GM19452 (cell line): Measurements from ENCODE around the gene CALY.

ENCODE experiments used
- ATAC-seq: cut with Tn5 transposase; IDR thresholded peaks from one replicate; pipeline ENCODE4 v1.9.1; 2021; ENCODE audit not compliant: unreplicated experiment

Gene CALY

GRCh38 chr10:133351408-133352318 is 15.0 kb upstream of the CALY start:
- ATAC-seq = no peak

DNA sequence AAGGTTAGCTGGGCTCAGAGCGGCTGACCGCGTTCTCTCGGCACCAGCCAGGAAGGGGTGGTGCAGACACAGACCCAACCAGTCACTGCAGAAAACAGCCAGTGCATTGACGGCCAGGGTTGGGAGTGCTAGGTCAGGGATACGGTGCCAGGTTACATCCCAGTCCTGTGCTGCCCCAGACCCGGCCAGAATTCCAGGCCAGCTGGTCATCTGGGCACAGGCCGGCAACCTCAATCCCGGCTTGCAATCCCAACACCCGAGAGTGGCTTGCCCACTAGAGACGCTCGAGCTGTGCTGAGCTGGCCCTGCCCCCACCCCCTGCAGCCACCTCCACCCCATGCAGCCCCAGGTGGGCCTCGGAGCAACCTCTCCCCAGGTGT is 14.2 kb upstream of the CALY start:
- no peak for ATAC-seq

GRCh38 chr10:133350283-133350949 is 13.7 kb upstream of the CALY start:
- no peak for ATAC-seq

- ATAC-seq = no peak
Observed at GRCh38 chr10:133349577-133350011, 12.9 kb upstream of the CALY start.

DNA sequence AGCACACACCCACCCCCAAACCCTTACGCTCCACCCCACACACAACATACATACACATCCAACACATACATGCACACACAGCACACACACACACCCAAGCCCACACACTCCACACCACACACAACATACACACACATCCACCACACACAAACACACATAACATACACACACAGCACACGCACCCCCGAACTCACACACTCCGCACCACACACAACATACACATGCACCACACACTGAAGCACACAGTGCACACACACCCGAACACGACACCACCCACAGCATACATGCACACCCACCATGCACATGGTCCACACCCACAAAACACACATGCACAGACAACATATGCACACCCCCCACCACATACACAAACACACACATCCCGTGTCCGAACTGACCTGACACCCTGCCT is 12.5 kb upstream of the CALY start:
- ATAC-seq = no peak

DNA sequence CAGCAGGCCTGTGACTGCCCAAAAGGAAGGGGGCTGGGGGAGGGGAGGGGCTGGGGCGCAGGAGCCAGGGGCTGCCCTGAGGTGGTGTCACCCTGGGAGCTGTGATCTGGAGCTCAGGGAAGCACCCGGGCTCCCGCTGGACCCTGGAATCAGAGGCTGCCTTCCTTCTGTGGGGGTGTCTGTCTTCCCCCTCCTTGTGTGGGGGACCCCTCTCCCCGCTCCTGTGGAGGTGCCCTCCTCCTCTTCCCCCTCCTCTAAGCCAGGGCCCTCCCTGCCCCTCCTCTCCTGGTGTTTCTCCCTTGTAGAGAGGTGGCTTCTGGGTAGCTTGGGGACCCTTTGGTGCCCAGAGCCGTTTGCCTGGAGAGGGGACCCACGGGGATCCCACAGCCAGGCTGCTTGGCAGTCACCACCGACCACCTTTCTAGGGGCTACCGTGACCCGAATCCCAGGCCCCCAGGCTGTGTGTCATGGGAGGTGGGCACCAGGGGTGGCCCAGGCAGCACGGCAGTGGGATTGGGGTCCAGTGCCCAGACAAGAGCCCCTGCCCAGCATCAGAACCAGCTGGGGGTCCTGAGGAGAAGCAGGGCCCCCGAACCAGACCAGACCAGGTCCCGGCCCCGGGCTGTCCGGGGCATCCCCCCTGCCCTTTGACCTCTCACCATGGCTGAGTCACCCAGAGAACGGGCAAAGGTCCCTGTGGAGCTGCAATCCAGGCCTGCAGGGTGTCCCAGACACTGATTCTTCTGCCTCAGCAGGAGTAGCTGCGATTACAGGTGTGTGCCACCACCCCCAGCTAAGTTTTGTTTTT is 11.2 kb upstream of the CALY start:
- no peak for ATAC-seq

DNA sequence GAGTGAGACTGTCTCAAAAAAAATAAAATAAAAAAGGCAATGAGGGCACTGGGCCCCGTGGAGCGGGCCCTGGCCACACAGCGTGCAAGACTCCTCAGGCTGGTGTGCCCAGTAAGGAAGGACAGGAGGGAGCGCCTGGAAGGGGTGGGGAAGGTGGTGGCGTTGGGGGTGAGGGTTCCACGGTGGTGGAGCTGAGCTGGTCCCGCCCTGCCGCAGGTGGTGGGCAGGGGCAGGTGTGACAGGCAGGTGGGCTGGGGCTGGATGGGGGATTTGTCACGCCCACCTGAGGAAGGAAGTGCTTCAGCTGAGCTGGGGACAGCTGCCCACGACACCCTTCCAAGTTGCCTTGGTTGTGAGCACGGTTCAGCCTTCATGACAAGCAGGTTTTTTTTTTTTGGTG is 9.7 kb upstream of the CALY start:
- no peak for ATAC-seq

- ATAC-seq = no peak
Observed at GRCh38 chr10:133344236-133344635, 7.5 kb upstream of the CALY start.

- ATAC-seq = no peak
Observed at GRCh38 chr10:133343558-133343957, 6.9 kb upstream of the CALY start.

GRCh38 chr10:133342942-133343341 is 6.2 kb upstream of the CALY start:
- no peak for ATAC-seq

DNA sequence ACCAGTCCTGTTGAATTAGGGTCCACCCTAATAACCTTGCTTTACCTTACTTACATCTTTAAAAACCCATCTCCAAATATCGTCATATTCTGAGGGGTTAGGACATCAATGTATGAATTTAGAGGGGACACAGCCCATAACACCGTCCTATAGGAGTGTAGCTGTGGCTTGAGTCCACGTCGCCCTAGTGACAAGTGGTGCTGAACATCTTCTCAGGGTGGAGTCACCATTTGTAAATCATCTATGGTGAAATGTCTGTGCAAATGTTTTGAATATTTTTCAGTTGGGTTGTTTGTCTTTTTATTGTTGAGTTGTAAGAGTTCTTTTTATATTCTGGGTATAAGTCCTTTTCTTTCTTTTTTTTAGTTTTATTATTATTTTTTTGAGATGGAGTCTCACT is 5.3 kb upstream of the CALY start:
- ATAC-seq = no peak

DNA sequence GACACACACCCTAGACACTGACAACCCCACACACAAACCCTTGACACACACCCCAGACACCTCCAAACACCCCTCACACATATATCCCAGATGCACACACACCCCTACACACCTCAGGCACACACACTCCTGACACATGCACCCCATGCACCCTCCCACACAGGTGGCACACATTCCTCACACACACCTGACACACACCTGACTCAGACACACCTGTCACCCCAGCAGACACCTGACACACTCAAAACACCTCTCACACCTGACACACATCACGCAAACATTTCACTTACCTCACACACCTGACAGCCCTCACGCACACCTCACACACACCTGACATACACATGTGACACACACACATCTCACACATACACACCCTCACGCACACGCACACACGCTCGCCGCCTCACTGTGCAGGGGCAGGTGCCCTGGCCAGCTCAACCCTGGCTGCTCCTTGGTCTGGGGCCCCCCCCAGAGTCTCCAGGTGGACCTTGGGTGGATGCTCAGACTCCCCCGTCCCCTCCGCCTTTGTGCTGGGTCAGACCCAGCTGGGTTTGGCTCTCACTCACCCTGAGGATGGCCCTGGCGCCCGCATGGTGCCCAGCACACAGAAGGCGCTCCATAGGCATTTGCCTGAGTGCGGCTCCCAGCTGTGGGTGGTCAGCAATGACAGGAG is 3.1 kb upstream of the CALY start:
- no peak for ATAC-seq

DNA sequence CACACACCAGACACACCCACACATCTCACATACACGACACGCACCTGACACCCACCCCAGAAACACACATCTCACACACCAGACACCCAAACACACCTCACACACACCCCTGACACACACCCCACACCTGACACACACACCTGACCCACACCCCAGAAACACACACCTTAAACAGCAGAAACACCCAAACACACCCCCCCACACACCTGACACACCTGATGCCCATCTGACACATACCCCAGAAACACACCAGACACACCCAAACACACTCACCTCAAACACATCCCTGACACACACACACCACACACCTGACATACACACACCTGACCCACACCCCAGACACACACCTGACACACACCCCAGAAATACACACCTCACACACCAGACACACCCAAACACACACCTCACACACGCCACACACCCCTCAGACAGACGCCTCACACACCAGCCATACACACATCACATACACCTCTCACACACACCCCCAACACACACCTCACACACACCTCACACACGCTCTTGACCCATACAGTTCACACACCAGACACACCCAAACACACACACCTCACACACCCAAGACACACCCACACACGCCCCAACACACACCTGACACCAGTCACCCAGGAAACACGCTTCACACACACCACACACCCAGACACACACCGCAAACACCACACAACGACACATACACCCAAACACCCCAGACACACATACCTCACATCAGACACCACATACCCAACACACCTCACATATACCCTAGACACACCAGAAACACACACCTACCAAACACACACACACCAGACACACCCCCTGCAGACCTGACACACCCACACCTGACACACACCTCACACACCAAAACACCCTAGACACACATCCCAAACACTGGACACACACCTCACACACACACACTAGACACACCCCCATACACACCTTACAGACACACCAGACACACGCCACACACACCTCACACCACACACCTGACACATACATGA is 1.7 kb upstream of the CALY start:
- ATAC-seq = no peak

- ATAC-seq = no peak
Observed at GRCh38 chr10:133337370-133337725, 652 bp upstream of the CALY start.

DNA sequence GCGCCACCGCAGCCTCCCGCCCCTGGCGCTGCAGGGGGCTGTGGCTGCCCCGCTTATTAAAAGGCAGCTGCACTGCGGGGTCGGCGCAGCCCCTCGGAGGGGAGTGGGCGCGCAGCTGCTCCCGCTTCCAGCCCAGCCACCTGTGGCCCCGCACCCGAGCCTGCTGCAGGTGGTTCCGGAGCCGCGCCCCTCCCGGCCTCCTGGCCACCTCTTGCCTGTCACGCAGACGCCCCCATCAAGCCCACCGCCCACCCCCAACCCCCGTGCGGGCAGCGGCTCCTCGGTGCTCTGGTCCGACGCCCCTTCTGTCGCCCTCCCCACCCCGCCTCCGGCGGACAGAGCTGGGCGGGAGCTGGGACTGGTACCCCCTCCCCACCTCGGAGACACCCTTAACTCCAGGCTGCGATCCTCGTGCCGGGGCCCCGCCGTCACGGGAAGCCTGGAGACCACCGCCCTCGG is 549 bp downstream of the CALY start:
- ATAC-seq = no peak

DNA sequence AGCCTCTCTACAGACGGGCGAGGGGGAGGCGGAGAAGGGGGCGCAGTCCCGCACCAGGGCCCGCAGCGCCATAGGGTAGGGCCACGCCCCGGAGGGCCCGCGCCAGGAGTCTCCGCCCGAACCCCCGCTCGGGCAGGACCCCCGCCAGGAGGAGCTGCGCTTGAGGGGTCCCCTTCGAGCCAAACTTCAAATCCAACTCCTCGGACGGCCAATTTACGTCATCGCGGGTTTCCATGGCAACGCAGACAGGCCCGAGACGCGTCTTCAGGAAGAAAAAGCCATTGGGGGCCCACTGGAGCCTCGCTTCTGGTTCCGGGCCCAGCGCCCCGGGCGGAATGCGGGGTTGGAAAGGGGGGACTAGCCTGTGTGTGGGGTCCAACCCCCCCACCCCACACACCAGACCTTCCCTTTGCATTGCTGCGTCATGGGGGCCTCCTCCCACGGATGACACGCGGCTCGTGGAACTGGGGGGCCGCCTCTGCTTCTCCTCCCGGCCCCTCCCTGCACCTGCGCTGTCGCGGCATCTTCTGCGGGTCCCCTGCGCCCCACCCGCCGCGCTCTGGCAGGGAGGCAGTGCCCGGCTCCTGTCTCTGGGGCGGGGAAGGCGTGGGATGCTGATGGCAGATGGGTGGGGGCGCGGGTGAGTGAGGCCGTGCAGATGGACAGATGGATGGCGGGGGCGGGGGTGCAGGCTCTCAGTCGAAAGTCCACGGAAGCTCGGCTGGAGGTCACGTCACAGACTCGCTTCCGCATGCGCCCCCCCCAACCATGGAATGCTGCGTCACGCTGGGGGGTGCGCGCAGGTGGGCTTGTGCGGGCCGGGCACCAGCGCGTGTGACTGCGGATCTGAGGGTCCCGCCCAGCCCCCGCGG is 1.2 kb downstream of the CALY start:
- ATAC-seq = no peak

DNA sequence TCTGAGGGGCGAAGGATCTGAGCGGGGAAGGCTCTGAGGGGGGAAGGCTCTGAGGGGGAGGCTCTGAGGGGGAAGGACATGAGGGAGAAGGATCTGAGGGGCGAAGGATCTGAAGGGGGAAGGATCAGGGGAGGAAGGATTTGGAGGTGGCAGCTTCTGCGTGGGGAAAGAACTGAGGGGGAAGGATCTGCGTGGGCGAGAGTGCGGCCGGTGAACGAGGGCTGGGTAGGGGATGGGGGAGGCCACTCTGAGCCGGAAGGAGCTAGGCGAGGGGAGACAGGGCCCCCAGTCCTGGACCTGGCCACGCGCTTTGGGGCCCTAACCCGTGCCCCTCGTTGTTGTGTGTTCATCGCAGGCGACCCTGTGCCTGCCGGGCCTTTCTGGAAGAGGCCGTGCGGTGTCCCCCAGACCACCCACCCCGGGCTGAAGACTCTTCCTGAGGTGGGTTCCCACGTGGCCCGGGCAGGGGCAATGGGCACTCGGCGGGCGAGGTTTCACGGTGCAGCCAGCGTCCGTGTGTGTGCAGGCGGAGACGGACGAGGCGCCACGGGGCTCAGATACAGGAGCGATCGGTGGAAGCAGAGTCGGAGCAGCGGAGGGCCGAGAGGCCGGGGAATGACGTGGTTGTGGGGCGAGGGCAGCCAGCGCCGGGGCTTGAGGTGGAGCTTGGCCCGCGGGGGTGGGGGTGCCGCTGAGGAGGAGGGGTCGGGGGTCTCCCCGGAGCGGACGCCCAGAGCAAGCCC is 2.0 kb downstream of the CALY start:
- no peak for ATAC-seq
